PC-3 (cell line): Measurements from ENCODE around the gene APOC1. TPM values are rescaled to one million over a fixed set of nuclear protein-coding genes. Genes with fewer than 3 reads are reported as not detected.
A peak's percentile ranks its signal among the peaks of the same experiment; 100 is the strongest.

Source experiments
- ATAC-seq: fragments of 200-7000 bp; cut with Tn5 transposase; 2 replicates; pipeline ENCODE4 v1.9.1; 2020; ENCODE audit warnings: mild to moderate bottlenecking, moderate library complexity
- BruUV-seq: library from RNA; stranded (reverse); fragments of 400-500 nt; replicated peaks from 2 replicates; lab custom pipeline; 2021; lab: Mats Ljungman, UMichigan
- CTCF ChIA-PET: fragments of 300-600 bp; sonication (Branson Sonifier 250); formaldehyde crosslinking; loops from one replicate; lab custom pipeline; 2022; ENCODE audit warnings: antibody characterized with exemption; lab: Charles Lee
- POLR2A ChIA-PET: fragments of 300-600 bp; sonication (Branson Sonifier 250); formaldehyde crosslinking; loops from one replicate; lab custom pipeline; 2022; ENCODE audit warnings: antibody characterized with exemption; ENCODE audit not compliant: unreplicated experiment; lab: Charles Lee
- DNase-seq: peaks from one replicate; pipeline ENCODE4 v3.0.0-alpha.2; 2015
- H2AFZ ChIP-seq: fragments of 300-600 bp; sonication (generic); 2 replicates; pipeline ENCODE4 v1.6.0; 2016; ENCODE audit warnings: antibody characterized with exemption, low read length
- H3F3A ChIP-seq: fragments of 300-600 bp; sonication (generic); one replicate; pipeline ENCODE4 v1.6.0; 2017; ENCODE audit warnings: antibody characterized with exemption, low read length, control low read depth, mild to moderate bottlenecking; ENCODE audit not compliant: unreplicated experiment
- H3K27ac ChIP-seq: fragments of 300-600 bp; sonication (generic); 2 replicates; pipeline ENCODE4 v1.5.1; 2016; ENCODE audit warnings: mild to moderate bottlenecking, low read length
- H3K27me3 ChIP-seq: fragments of 300-600 bp; sonication (generic); 2 replicates; pipeline ENCODE4 v1.6.1; 2016; ENCODE audit warnings: low read length, mixed read lengths
- H3K36me3 ChIP-seq: fragments of 300-600 bp; sonication (generic); 2 replicates; pipeline ENCODE4 v1.6.1; 2016; ENCODE audit warnings: low read depth, mixed run types, low read length, mixed read lengths
- H3K4me1 ChIP-seq: fragments of 300-600 bp; sonication (generic); 2 replicates; pipeline ENCODE4 v1.5.1; 2016; ENCODE audit warnings: low read length; ENCODE audit not compliant: insufficient read depth
- H3K4me2 ChIP-seq: fragments of 300-600 bp; sonication (generic); 2 replicates; pipeline ENCODE4 v1.6.0; 2016; ENCODE audit warnings: low read length
- H3K4me3 ChIP-seq: fragments of 300-600 bp; sonication (generic); 2 replicates; pipeline ENCODE4 v1.5.1; 2016; ENCODE audit warnings: mild to moderate bottlenecking, low read length, mixed read lengths
- H3K79me2 ChIP-seq: fragments of 300-600 bp; sonication (generic); 2 replicates; pipeline ENCODE4 v1.6.1; 2017; ENCODE audit warnings: low read length, mixed read lengths
- H3K9ac ChIP-seq: fragments of 300-600 bp; sonication (generic); 2 replicates; pipeline ENCODE4 v1.6.0; 2016; ENCODE audit warnings: mild to moderate bottlenecking, low read length
- H3K9me2 ChIP-seq: fragments of 300-600 bp; sonication (generic); replicated peaks from 2 replicates; pipeline ENCODE4 v1.6.1; 2016; ENCODE audit warnings: mixed run types, low read length, mixed read lengths
- H3K9me3 ChIP-seq: fragments of 300-600 bp; sonication (generic); 2 replicates; pipeline ENCODE4 v1.6.1; 2016; ENCODE audit warnings: low read length, mixed read lengths
- H4K20me1 ChIP-seq: fragments of 300-600 bp; sonication (generic); 2 replicates; pipeline ENCODE4 v1.6.1; 2016; ENCODE audit warnings: low read length, mixed read lengths
- EZH2 ChIP-seq: fragments of 300-600 bp; sonication (generic); IDR thresholded peaks from one replicate; pipeline ENCODE4 v1.6.1; 2017; ENCODE audit warnings: antibody characterized with exemption, mild to moderate bottlenecking, low read length; ENCODE audit not compliant: unreplicated experiment
- EZH2phosphoT487 ChIP-seq: fragments of 300-600 bp; sonication (generic); IDR thresholded peaks from 2 replicates; pipeline ENCODE4 v1.6.1; 2018; ENCODE audit warnings: mild to moderate bottlenecking, antibody characterized with exemption, low read length, borderline replicate concordance
- intact Hi-C: fragments of 100-400 bp; cut with micrococcal nuclease; formaldehyde crosslinking; loops from 2 replicates; pipeline ENCODE4 v1.9.0; 2023
- total RNA-seq: library from RNA; depleted of rRNA; stranded (reverse); fragments of >200 nt; gene quantifications from 2 replicates; pipeline ENCODE4 v1.2.3, GENCODE V29; 2014
- TF ChIP-seq, protein P1 (sequence below): fragments of 300-600 bp; sonication (generic); conservative IDR thresholded peaks from 2 replicates; pipeline ENCODE4 v1.5.1; 2017; ENCODE audit warnings: antibody characterized with exemption, low read depth, mild to moderate bottlenecking, low read length

Gene APOC1
- total RNA-seq, 1 experiment from 2014 or later: 3.3 TPM

GRCh38 chr19:44954649-44955504 is 40.5 kb downstream of the APOC1 start, which contains the start of gene CLPTM1:
TSS of gene CLPTM1 (plus strand) at chr19:44955380. CDS start at chr19:44955396, 16 bp downstream.
- DNase-seq (peak; percentile 90), ATAC-seq (peak; percentile 91)
- H3K4me3 ChIP-seq: peak within 1 kb of the TSS; percentile 95
- no peaks in the 10 kb centered on the region for H3K9me3 ChIP-seq
- peak within 1 kb of the TSS; percentile 97 for H3K9ac ChIP-seq
- H4K20me1 ChIP-seq: peaks cover 22% of the 10 kb centered on the region; the same call in 1 of the 2 replicates
- peak within 1 kb of the TSS; percentile 92 for H3K27ac ChIP-seq
- TSS peak; percentile 95 for BruUV-seq
- intact Hi-C loops: no loop called here
- peak within 1 kb of the TSS; percentile 99 for H3K4me2 ChIP-seq
- no peaks in the 10 kb centered on the region for H3K36me3 ChIP-seq
- H3K27me3 ChIP-seq: no peaks in the 10 kb centered on the region
- H2AFZ ChIP-seq: peak within 1 kb of the TSS; percentile 98
- peaks cover 11% of the 10 kb centered on the region; the same call in 1 of the 2 replicates for H3K4me1 ChIP-seq
- TF ChIP-seq EZH2: no peak
- no peak for TF ChIP-seq EZH2phosphoT487
- TF ChIP-seq, protein P1, sequence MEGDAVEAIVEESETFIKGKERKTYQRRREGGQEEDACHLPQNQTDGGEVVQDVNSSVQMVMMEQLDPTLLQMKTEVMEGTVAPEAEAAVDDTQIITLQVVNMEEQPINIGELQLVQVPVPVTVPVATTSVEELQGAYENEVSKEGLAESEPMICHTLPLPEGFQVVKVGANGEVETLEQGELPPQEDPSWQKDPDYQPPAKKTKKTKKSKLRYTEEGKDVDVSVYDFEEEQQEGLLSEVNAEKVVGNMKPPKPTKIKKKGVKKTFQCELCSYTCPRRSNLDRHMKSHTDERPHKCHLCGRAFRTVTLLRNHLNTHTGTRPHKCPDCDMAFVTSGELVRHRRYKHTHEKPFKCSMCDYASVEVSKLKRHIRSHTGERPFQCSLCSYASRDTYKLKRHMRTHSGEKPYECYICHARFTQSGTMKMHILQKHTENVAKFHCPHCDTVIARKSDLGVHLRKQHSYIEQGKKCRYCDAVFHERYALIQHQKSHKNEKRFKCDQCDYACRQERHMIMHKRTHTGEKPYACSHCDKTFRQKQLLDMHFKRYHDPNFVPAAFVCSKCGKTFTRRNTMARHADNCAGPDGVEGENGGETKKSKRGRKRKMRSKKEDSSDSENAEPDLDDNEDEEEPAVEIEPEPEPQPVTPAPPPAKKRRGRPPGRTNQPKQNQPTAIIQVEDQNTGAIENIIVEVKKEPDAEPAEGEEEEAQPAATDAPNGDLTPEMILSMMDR: no peak
- H3F3A ChIP-seq: no peaks in the 10 kb centered on the region
- no peaks in the 10 kb centered on the region for H3K9me2 ChIP-seq
- CTCF ChIA-PET: no interaction called here
- H3K79me2 ChIP-seq: peaks cover 47% of the 10 kb centered on the region
- POLR2A ChIA-PET: interaction anchor here (0.7 kb wide), 1 partner anchor 183 kb away, joined by 3 read pairs; no protein-coding TSS in a partner anchor

- Histone ChIP-seq H3K4me3 (peak overlapping the region; percentile 95), H3F3A (no peaks in the 10 kb centered on the region), H3K79me2 (peaks cover 56% of the 10 kb centered on the region), H4K20me1 (peaks cover 22% of the 10 kb centered on the region; the same call in 1 of the 2 replicates), H3K27ac (no peak overlapping the region), H2AFZ (no peak overlapping the region), H3K9me2 (no peaks in the 10 kb centered on the region), H3K27me3 (no peaks in the 10 kb centered on the region), H3K4me1 (peaks cover 11% of the 10 kb centered on the region; the same call in 1 of the 2 replicates), H3K4me2 (peak overlapping the region; percentile 89), H3K9ac (peak overlapping the region; percentile 97), H3K9me3 (no peaks in the 10 kb centered on the region), H3K36me3 (peaks cover 6% of the 10 kb centered on the region; the same call in 1 of the 2 replicates)
- DNase-seq (no peak), ATAC-seq (peak; percentile 13)
- POLR2A ChIA-PET: no interaction called here
- intact Hi-C loops: no loop called here
- CTCF ChIA-PET: interaction anchor here (0.5 kb wide), 1 partner anchor 952 kb away, joined by 4 read pairs; no protein-coding TSS in a partner anchor
- TSS peak; percentile 55 for BruUV-seq
- TF ChIP-seq, protein P1: no peak
- TF ChIP-seq EZH2: no peak
- TF ChIP-seq EZH2phosphoT487: no peak
Observed at GRCh38 chr19:44955505-44956439, 41.4 kb downstream of the APOC1 start.
